DMS153 treated with DMSO at 0.1 percent for 48 hours (cell line): Measurements from ENCODE around the gene FBXO44.
A peak's percentile ranks its signal among the peaks of the same experiment; 100 is the strongest.

Source experiments
- DNase-seq: peaks from one replicate; lab custom pipeline; 2025; ENCODE audit not compliant: unreplicated experiment; lab: John Stamatoyannopoulos, UW

Gene FBXO44

GRCh38 chr1:11688506-11688905, 33.8 kb downstream of the FBXO44 start:
- DNase-seq, result no peak

- peak; percentile 40 for DNase-seq
These were observed 36.0 kb downstream of the FBXO44 start for GRCh38 chr1:11690397-11691301.

- peak; percentile 48 for DNase-seq
These were observed 36.7 kb downstream of the FBXO44 start, which contains the start of gene DRAXIN for GRCh38 chr1:11691302-11691914. Gene DRAXIN (plus strand): TSS chr1:11691710. CDS start chr1:11706259, 14,549 bp downstream.

- no peak for DNase-seq
These were observed 37.4 kb downstream of the FBXO44 start for GRCh38 chr1:11691928-11692711.

GRCh38 chr1:11693024-11693590, 38.4 kb downstream of the FBXO44 start:
- DNase-seq, result no peak

GRCh38 chr1:11693917-11694316, 39.2 kb downstream of the FBXO44 start:
- no peak for DNase-seq

GRCh38 chr1:11695861-11696260, 41.2 kb downstream of the FBXO44 start:
- no peak for DNase-seq

GRCh38 chr1:11697188-11697892, 42.7 kb downstream of the FBXO44 start:
- no peak for DNase-seq

GRCh38 chr1:11697893-11698210, 43.2 kb downstream of the FBXO44 start:
- DNase-seq, result no peak

GRCh38 chr1:11700601-11701467, 46.2 kb downstream of the FBXO44 start:
- no peak for DNase-seq

GRCh38 chr1:11701551-11701961, 46.9 kb downstream of the FBXO44 start:
- no peak for DNase-seq

GRCh38 chr1:11701981-11702803, 47.5 kb downstream of the FBXO44 start:
- DNase-seq, result no peak

- no peak for DNase-seq
These were observed 48.9 kb downstream of the FBXO44 start for GRCh38 chr1:11703357-11704193.

- no peak for DNase-seq
These were observed 49.5 kb downstream of the FBXO44 start for GRCh38 chr1:11704194-11704529.

GRCh38 chr1:11704691-11705475, 50.2 kb downstream of the FBXO44 start:
- DNase-seq, result no peak

GRCh38 chr1:11705596-11705995, 50.9 kb downstream of the FBXO44 start:
- DNase-seq, result no peak

- no peak for DNase-seq
These were observed 51.6 kb downstream of the FBXO44 start for GRCh38 chr1:11706292-11706691.
